Left ventricle myocardium inferior (tissue), 1 donor: ENCODE data around the gene TGFBR3. TPM values are rescaled to one million over a fixed set of nuclear protein-coding genes. Genes with fewer than 3 reads are reported as not detected.

Source experiments
- DNase-seq: peaks from one replicate; pipeline ENCODE4 v3.0.0-alpha.2; 2020
- H3K27ac ChIP-seq: fragments of 200-600 bp; replicated peaks from 2 replicates; pipeline ENCODE4 v1.8.0; 2021
- H3K27me3 ChIP-seq: fragments of 200-600 bp; 2 replicates; pipeline ENCODE4 v1.8.0; 2021; ENCODE audit warnings: low read depth
- H3K36me3 ChIP-seq: fragments of 200-600 bp; 2 replicates; pipeline ENCODE4 v1.8.0; 2021
- H3K4me1 ChIP-seq: fragments of 200-600 bp; 2 replicates; pipeline ENCODE4 v1.8.0; 2021
- H3K4me3 ChIP-seq: fragments of 200-600 bp; 2 replicates; pipeline ENCODE4 v1.8.0; 2021; ENCODE audit warnings: mild to moderate bottlenecking, moderate library complexity
- H3K9me3 ChIP-seq: fragments of 200-600 bp; replicated peaks from 2 replicates; pipeline ENCODE4 v1.8.0; 2021
- CTCF ChIP-seq: fragments of 200-600 bp; IDR thresholded peaks from 2 replicates; pipeline ENCODE4 v1.8.0; 2021; ENCODE audit warnings: antibody characterized with exemption, mild to moderate bottlenecking, borderline replicate concordance
- intact Hi-C: fragments of 100-400 bp; cut with micrococcal nuclease; formaldehyde crosslinking; loops from one replicate; pipeline ENCODE4 v1.11.0; 2022
- total RNA-seq: library from RNA; stranded (reverse); fragmentation: NEBNext Ultra II Directional; extraction: Animal tissue kit (Norgen Biotek cat#: 25700); gene quantifications from one replicate; pipeline ENCODE4 v1.2.1, GENCODE V29; 2021
- donor health status: DM: no; HTN: yes; CAD: no; lungs with severe emphysema.

Gene TGFBR3
- total RNA-seq, 1 donor from 2014 or later: 24.6 TPM

GRCh38 chr1:91874167-91874566, 11.8 kb downstream of the TGFBR3 start:
- H3K4me3 ChIP-seq: no peak overlapping the region
- no peaks in the 10 kb centered on the region for H3K36me3 ChIP-seq
- H3K4me1 ChIP-seq: peaks cover 70% of the 10 kb centered on the region
- no peak for TF ChIP-seq CTCF
- no peak for DNase-seq
- intact Hi-C loops: no loop called here
- H3K9me3 ChIP-seq: no peaks in the 10 kb centered on the region
- no peaks in the 10 kb centered on the region for H3K27me3 ChIP-seq
- no peak overlapping the region for H3K27ac ChIP-seq

- no peaks in the 10 kb centered on the region for H3K36me3 ChIP-seq
- H3K27me3 ChIP-seq: no peaks in the 10 kb centered on the region
- intact Hi-C loops: no loop called here
- no peak for TF ChIP-seq CTCF
- H3K4me1 ChIP-seq: peaks cover 71% of the 10 kb centered on the region
- H3K27ac ChIP-seq: no peak overlapping the region
- H3K4me3 ChIP-seq: no peak overlapping the region
- no peak for DNase-seq
- no peaks in the 10 kb centered on the region for H3K9me3 ChIP-seq
Observed at GRCh38 chr1:91872559-91873081, 13.3 kb downstream of the TGFBR3 start.

GRCh38 chr1:91872000-91872399, 14.0 kb downstream of the TGFBR3 start:
- H3K9me3 ChIP-seq: no peaks in the 10 kb centered on the region
- intact Hi-C loops: no loop called here
- peaks cover 71% of the 10 kb centered on the region for H3K4me1 ChIP-seq
- H3K27me3 ChIP-seq: no peaks in the 10 kb centered on the region
- DNase-seq: no peak
- no peak for TF ChIP-seq CTCF
- H3K4me3 ChIP-seq: no peak overlapping the region
- H3K27ac ChIP-seq: no peak overlapping the region
- no peaks in the 10 kb centered on the region for H3K36me3 ChIP-seq

- no peak for TF ChIP-seq CTCF
- H3K4me3 ChIP-seq: no peak overlapping the region
- peaks cover 61% of the 10 kb centered on the region for H3K4me1 ChIP-seq
- no peaks in the 10 kb centered on the region for H3K9me3 ChIP-seq
- intact Hi-C loops: no loop called here
- no peaks in the 10 kb centered on the region for H3K36me3 ChIP-seq
- no peaks in the 10 kb centered on the region for H3K27me3 ChIP-seq
- no peak overlapping the region for H3K27ac ChIP-seq
- no peak for DNase-seq
Observed at GRCh38 chr1:91870322-91870721, 15.6 kb downstream of the TGFBR3 start.

- H3K4me1 ChIP-seq: peaks cover 70% of the 10 kb centered on the region
Observed at GRCh38 chr1:91866425-91866824, 19.5 kb downstream of the TGFBR3 start.

More at GRCh38 chr1:91866425-91866824, 19.5 kb downstream of the TGFBR3 start:
- Histone ChIP-seq H3K9me3 (no peaks in the 10 kb centered on the region), H3K27ac (no peak overlapping the region), H3K27me3 (no peaks in the 10 kb centered on the region), H3K36me3 (peaks cover under 1% of the 10 kb centered on the region), H3K4me3 (no peak overlapping the region)
- no peak for DNase-seq
- TF ChIP-seq CTCF: no peak
- intact Hi-C loops: no loop called here
